Measurements from ENCODE around the gene CYTH3.

CYTH3 gene

GRCh38 chr7:6279937-6280336 lies 7.5 kb upstream of the CYTH3 start:
- no peak for TF ChIP-seq CTCF (IDR thresholded peaks at IDR 0.05; ENCODE audit: low read length, missing control alignments)
- no peak for DNase-seq (ENCODE audit: low read depth)
- no peak overlapping the region for H3K4me3 ChIP-seq (replicated peaks; ENCODE audit: low read depth, low read length)

DNA sequence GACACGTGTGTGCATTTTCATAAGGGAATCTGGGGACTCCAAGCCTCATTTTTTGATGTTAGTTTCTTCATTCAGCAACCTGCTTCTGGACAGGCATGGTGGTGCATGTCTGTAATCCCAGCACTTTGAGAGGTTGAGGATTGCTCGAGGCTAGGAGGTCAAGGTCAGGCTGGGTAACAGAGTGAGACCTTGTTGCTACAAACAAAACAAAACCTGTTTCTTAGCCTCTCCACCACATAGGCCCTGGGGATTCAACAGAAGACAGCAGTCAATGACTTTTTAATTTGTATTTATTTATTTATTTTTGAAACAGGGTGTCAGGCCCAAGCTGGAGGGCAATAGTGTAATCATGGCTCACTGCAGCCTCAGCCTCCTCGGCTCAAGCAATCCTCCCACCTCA lies 6.9 kb upstream of the CYTH3 start:
- no peak for DNase-seq (ENCODE audit: low read depth)
- no peak overlapping the region for H3K4me3 ChIP-seq (replicated peaks; ENCODE audit: low read depth, low read length)
- no peak for TF ChIP-seq CTCF (IDR thresholded peaks at IDR 0.05; ENCODE audit: low read length, missing control alignments)

GRCh38 chr7:6278749-6279310 lies 6.4 kb upstream of the CYTH3 start:
- H3K4me3 ChIP-seq (replicated peaks; ENCODE audit: low read depth, low read length), result no peak overlapping the region
- DNase-seq (ENCODE audit: low read depth), result no peak
- TF ChIP-seq CTCF (IDR thresholded peaks at IDR 0.05; ENCODE audit: low read length, missing control alignments), result no peak

DNA sequence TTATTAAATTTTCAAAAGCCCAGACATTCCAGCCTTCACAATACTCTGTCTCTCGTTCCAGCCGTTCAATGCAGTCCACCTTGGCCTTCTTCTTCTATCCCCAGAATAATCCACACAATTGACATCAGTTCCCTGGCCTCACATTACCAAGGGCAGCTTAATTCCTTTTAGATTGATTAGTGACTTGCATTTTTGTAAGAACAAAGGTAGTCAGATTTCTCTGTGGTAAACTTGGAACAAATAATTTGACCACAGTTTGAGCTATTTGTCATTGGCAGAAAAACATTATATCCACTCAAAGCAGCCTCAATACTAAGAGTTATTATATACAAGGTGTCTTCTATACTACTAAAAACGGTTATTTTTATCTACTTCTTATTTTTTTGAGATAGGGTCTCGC lies 5.1 kb upstream of the CYTH3 start:
- TF ChIP-seq CTCF (IDR thresholded peaks at IDR 0.05; ENCODE audit: low read length, missing control alignments), result no peak
- no peak for DNase-seq (ENCODE audit: low read depth)
- H3K4me3 ChIP-seq (replicated peaks; ENCODE audit: low read depth, low read length), result no peak overlapping the region

DNA sequence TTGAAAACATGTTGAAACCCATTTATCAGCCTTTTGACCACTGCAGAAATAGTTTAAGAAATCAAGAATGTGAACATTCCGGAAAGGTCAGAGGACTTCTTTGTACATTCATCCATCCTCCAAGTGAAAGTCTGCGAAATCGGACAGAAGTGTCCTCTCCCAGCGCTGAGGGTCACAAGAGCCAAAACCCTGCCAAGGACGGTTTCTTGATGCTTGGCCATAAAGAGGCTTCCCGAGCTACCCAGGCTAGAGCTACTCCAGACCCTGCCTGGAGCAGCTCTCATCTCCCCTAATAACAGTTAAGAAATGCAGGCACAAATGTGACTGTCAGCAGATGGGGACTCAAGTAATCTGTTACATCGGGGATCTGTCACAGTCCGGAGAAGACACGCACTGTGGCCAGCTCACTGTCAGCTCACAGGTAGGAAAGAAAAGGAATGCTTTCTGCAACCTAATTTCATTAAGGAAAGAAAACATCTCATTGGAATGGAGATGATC lies 4.5 kb upstream of the CYTH3 start:
- TF ChIP-seq CTCF (IDR thresholded peaks at IDR 0.05; ENCODE audit: low read length, missing control alignments), result no peak
- no peak overlapping the region for H3K4me3 ChIP-seq (replicated peaks; ENCODE audit: low read depth, low read length)
- DNase-seq (ENCODE audit: low read depth), result peak; percentile 45

GRCh38 chr7:6274743-6275142 lies 2.3 kb upstream of the CYTH3 start:
- no peak for TF ChIP-seq CTCF (IDR thresholded peaks at IDR 0.05; ENCODE audit: low read length, missing control alignments)
- no peak overlapping the region for H3K4me3 ChIP-seq (replicated peaks; ENCODE audit: low read depth, low read length)
- no peak for DNase-seq (ENCODE audit: low read depth)

DNA sequence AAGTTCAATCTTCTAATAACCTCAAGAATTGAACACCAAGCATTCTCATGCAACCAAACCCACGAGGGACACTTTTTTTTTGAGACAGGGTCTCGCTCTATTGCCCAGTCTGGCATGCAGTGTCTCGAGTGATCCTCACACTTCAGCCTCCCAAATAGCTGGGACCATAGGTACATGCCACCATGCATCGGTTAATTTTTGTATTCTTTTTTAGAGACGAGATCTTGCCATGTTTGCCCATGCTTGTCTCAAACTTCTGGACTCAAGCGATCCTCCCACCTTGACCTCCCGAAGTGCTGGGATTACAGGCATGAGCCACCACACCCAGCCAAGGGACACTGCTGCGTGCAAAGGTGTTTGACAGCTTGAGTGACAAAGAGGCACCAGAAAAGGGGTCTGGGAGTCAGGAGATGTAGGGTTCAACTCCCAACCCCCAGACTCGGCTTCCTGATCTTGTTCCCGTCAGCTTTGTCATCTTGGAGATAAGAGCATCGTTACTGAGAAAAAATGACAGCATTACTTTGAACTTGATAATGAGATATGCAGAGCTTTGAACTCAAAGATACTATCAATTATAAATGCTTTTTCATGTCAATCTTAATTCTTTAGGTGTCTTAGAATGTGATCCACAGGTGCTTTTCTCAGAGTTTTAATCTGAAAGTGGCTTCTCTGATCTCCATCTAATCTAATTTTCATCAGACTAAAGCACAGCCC lies 1.6 kb upstream of the CYTH3 start:
- no peak for TF ChIP-seq CTCF (IDR thresholded peaks at IDR 0.05; ENCODE audit: low read length, missing control alignments)
- no peak overlapping the region for H3K4me3 ChIP-seq (replicated peaks; ENCODE audit: low read depth, low read length)
- DNase-seq (ENCODE audit: low read depth), result no peak

Measured in fibroblast of pulmonary artery (primary cell).